HG02642 (cell line): ENCODE data around the gene GOLGA6L25.
"Not testable (repeated sequence)": the region's sequence is repeated elsewhere in the genome, so short reads cannot be mapped to it uniquely, and the experiment has no call there.

Source experiments
- ATAC-seq: cut with Tn5 transposase; IDR thresholded peaks from one replicate; pipeline ENCODE4 v1.9.1; 2021; ENCODE audit warnings: mild to moderate bottlenecking; ENCODE audit not compliant: unreplicated experiment, poor library complexity

Gene GOLGA6L25, protein sequence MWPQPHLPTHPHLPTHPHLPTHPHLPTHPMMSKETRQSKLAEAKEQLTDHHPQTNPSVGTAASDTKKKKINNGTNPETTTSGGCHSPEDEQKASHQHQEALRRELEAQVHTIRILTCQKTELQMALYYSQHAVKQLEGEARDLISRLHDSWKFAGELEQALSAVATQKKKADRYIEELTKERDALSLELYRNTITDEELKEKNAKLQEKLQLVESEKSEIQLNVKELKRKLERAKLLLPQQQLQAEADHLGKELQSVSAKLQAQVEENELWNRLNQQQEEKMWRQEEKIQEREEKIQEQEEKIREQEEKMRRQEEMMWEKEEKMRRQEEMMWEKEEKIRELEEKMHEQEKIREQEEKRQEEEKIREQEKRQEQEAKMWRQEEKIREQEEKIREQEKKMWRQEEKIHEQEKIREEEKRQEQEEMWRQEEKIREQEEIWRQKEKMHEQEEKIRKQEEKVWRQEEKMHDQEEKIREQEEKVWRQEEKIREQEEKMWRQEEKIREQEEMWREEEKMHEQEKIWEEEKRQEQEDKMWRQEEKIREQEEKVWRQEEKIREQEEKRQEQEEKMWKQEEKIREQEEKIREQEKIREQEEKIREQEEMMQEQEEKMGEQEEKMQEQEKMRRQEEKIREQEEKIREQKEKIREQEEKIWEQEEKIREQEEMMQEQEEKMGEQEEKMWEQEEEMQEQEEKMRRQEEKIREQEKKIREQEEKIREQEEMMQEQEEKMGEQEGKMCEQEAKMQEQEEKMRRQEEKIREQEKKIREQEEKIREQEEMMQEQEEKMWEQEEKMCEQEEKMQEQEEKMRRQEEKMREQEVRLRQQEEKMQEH

DNA sequence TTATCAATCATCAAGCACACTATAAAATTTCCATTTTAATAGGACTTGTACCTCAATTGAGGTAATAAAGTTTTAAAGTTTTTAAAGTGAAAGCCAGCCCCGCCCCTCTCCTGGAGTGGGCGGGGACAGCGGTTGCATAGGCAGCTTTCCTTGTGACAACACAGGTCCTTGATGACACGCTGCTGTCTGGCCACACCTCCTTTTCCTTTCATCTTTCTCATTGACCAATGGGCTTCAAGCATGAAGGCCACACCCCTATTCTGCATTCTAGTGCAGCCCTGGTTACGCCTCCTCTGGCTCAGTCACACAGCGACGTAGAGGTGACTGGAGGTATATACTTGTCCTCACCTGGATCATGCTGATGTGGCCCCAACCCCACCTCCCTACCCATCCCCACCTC lies at the start of gene GOLGA6L25:
Gene GOLGA6L25, plus strand, starts transcription at position 301 of the 400 bp plus-strand sequence. Its CDS starts 61 bp downstream, at position 362.
- ATAC-seq: not testable (repeated sequence)

GRCh38 chr15:28508217-28508889 lies 45.0 kb upstream of the GOLGA6L25 start:
- ATAC-seq: not testable (repeated sequence)

DNA sequence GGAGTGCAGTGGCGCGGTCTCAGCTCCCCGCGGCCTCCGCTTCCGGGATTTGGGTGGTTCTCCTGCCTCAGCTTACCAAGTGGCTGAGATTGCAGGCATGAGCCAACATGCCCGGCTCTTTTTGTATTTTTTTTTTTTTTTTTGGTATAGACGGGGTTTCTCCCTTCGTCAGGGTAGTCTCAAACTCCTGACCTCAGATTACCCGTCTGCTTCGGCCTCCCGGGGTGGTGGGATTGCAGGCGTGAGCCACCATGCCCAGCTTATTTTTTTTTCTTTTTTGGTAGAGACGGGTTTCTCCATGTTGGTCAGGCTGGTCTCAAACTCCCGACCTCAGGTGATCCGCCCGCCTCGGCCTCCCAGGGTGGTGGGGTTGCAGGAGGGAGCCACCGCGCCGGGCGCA lies 39.2 kb upstream of the GOLGA6L25 start:
- not testable (repeated sequence) for ATAC-seq

DNA sequence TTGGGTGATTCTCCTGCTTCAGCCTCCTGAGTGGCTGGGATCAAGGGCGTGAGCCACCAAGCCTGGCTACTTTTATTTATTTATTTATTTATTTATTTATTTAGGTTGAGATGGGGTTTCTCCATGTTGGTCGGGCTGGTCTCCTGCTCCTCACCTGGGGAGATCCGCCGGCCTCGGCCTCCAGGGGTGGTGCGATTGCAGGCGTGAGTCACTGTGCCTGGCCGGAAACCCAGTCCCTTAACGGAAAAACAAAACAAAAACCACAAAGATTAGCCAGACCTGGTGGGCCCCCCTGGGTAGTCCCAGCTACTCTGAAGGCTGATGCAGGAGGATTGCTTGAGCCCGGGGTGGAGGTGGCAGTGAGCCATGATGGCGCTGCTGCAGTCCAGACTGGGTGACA lies 38.2 kb upstream of the GOLGA6L25 start:
- ATAC-seq: not testable (repeated sequence)

- ATAC-seq: not testable (repeated sequence)
These were observed 20.4 kb upstream of the GOLGA6L25 start, which contains the start of gene GOLGA8G for GRCh38 chr15:28532954-28533353. GOLGA8G (minus strand) TSS chr15:28532971; CDS start chr15:28532909, 62 bp downstream.

- not testable (repeated sequence) for ATAC-seq
These were observed 20.0 kb downstream of the GOLGA6L25 start for GRCh38 chr15:28573351-28573750.

DNA sequence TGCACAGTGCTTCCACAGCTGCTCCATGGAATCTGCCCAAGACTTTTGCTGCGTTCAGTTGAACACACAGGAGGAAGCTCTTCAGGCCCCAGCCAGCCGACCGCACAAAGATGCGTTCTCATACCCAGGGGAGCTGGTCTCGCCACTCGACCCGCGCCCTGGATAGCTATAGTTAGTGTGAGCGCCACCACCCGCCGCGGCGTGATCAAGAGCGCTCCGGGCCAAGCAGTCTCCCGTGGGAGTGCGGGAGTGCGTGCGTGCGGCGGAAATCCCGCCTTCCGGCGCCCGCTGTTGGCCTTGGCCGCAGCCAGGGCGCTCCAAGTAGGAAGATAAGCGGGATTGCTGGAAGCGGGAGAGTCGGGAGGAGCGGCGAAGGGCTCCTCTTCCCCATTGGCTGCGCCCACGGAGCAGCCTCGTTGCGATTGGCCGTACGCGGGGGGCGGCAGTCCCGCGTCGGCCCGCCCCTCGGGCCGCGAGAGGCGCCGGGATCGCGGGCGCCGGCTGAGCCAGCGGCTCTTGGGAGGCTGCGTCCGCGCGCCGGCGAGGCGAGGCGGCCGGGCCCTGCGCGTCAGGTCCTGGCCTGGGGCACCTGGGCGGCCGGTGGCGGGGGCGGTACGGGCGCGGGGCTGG lies 35.7 kb downstream of the GOLGA6L25 start:
- ATAC-seq: not testable (repeated sequence)

DNA sequence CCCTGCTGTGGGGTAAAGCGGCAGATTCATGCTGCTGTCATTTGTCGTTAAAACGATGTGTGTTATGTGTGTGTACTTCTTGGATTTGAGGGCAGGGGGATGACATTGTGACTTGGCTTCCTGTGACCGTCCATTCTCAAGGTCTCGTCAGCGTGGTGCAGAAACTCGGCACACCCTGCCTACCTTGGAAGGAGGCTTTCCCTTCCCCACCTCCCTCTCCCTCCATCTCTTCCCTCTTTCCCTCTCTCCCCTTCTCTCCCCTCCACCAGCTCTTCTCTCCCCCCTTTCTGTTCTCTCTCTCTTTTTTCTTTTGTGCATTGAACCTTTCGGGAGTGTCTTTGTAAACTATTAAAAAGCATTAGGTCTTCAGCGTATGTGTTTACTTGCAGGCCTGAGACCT lies 36.4 kb downstream of the GOLGA6L25 start:
- not testable (repeated sequence) for ATAC-seq

DNA sequence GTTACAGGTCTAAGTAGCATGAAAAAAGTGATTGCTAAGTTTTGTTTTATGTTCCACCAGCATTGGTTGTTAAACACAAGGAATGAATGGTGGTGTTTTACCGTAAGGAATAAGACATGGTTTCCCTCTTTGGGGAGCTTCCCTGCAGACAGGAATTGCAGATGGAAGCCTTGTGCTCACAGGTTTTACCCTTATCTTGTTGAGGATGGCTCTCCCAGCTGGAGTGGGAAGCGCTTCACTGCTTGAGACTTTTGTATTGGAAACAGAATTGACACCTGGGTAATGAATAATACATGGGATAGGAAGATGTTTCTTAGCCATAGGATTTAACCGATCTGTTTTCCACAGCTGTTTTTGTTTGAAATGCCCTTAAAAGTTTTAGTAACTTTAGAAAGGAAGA lies 39.0 kb downstream of the GOLGA6L25 start:
- not testable (repeated sequence) for ATAC-seq

- ATAC-seq: not testable (repeated sequence)
These were observed 40.2 kb downstream of the GOLGA6L25 start for GRCh38 chr15:28593424-28594129.

GRCh38 chr15:28597471-28597870 lies 44.1 kb downstream of the GOLGA6L25 start:
- not testable (repeated sequence) for ATAC-seq

DNA sequence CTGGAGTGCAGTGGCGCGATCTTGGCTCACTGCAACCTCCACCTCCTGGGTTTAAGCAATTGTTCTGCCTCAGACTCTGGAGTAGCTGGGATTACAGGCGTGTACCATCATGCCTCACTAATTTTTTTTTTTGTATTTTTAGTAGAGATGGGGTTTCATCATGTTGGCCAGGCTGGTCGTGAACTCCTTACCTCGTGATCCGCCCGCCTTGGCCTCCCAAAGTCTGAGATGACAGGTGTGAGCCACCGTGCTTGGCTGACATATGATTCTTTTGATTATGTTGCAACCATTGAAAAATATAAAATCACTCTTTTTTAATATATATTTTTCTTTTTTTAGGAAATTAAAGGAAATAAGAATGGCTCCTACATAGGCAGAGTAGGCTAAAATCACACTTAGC lies 44.8 kb downstream of the GOLGA6L25 start:
- not testable (repeated sequence) for ATAC-seq

DNA sequence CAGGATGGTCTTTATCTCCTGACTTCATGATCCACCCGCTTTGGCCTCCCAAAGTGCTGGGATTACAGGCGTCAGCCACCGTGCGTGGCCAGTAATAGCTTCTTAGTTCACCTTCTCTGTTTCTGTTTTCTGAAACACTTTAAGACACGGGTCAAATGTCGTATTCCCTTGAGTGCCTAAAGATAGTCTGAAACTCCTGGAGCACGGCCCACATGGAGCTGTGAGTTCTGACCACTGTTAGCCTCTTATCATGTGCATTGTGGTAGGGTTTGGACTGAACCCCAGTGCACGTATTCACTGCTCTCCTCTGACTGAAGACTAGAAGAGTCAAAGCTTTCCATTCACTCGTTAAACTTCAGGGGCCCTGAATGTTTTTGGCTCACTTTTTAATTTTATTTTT lies 48.8 kb downstream of the GOLGA6L25 start:
- not testable (repeated sequence) for ATAC-seq
